Measurements from ENCODE around the gene SIK3.

The SIK3 gene

GRCh38 chr11:116962108-116962507 is 136.1 kb downstream of the SIK3 start:
- DNase-seq: no peak

GRCh38 chr11:116960930-116961329 is 137.3 kb downstream of the SIK3 start:
- DNase-seq: no peak

GRCh38 chr11:116958246-116958645 is 140.0 kb downstream of the SIK3 start:
- DNase-seq: no peak

GRCh38 chr11:116955949-116956348 is 142.3 kb downstream of the SIK3 start:
- no peak for DNase-seq

- no peak for DNase-seq
Observed at GRCh38 chr11:116955548-116955947, 142.7 kb downstream of the SIK3 start.

- DNase-seq: no peak
Observed at GRCh38 chr11:116953530-116954285, 144.5 kb downstream of the SIK3 start.

GRCh38 chr11:116951762-116952161 is 146.5 kb downstream of the SIK3 start:
- DNase-seq: no peak

- DNase-seq: no peak
Observed at GRCh38 chr11:116950210-116950609, 148.0 kb downstream of the SIK3 start.

- no peak for DNase-seq
Observed at GRCh38 chr11:116948391-116948790, 149.8 kb downstream of the SIK3 start.

GRCh38 chr11:116946414-116946813 is 151.8 kb downstream of the SIK3 start:
- no peak for DNase-seq

GRCh38 chr11:116939499-116939898 is 158.7 kb downstream of the SIK3 start:
- no peak for DNase-seq

GRCh38 chr11:116938471-116939070 is 159.7 kb downstream of the SIK3 start:
- no peak for DNase-seq

GRCh38 chr11:116936754-116937446 is 161.3 kb downstream of the SIK3 start:
- DNase-seq: no peak

GRCh38 chr11:116935514-116935913 is 162.7 kb downstream of the SIK3 start:
- DNase-seq: no peak

GRCh38 chr11:116935089-116935488 is 163.1 kb downstream of the SIK3 start:
- no peak for DNase-seq

GRCh38 chr11:116933961-116934360 is 164.3 kb downstream of the SIK3 start:
- DNase-seq: no peak

- no peak for DNase-seq
Observed at GRCh38 chr11:116932181-116932580, 166.0 kb downstream of the SIK3 start.

- peak; percentile 22 to 50 for DNase-seq
Observed at GRCh38 chr11:116931206-116931953, 166.8 kb downstream of the SIK3 start.

- no peak for DNase-seq
Observed at GRCh38 chr11:116930586-116930985, 167.6 kb downstream of the SIK3 start.

- DNase-seq: peak; percentile 14 to 28
Observed at GRCh38 chr11:116930177-116930576, 168.1 kb downstream of the SIK3 start.

- DNase-seq: no peak
Observed at GRCh38 chr11:116929414-116930090, 168.7 kb downstream of the SIK3 start.

GRCh38 chr11:116928845-116929244 is 169.4 kb downstream of the SIK3 start:
- no peak for DNase-seq

Data from Kasumi-1 (cell line).